Mononuclear cell (primary cell): ENCODE data around the gene NKPD1. TPM values are rescaled to one million over a fixed set of nuclear protein-coding genes. Genes with fewer than 3 reads are reported as not detected.
"Not testable (repeated sequence)": the region's sequence is repeated elsewhere in the genome, so short reads cannot be mapped to it uniquely, and the experiment has no call there.

Experiments used
- H3K27me3 ChIP-seq: 2 replicates; pipeline ENCODE4 v1.6.0; 2011; ENCODE audit warnings: low read length, control low read depth; ENCODE audit not compliant: insufficient read depth
- H3K4me1 ChIP-seq: 2 replicates; pipeline ENCODE4 v1.5.1; 2011; ENCODE audit warnings: mild to moderate bottlenecking, low read length, control low read depth; ENCODE audit not compliant: insufficient read depth
- H3K4me3 ChIP-seq: 2 replicates; pipeline ENCODE4 v1.5.1; 2011; ENCODE audit warnings: mild to moderate bottlenecking, low read length, moderate library complexity
- H3K9me3 ChIP-seq: 2 replicates; pipeline ENCODE4 v1.5.1; 2011; ENCODE audit warnings: low read depth, mild to moderate bottlenecking, control low read depth, low read length
- total RNA-seq: library from RNA; depleted of rRNA; stranded (reverse); fragments of >200 nt; gene quantifications from one replicate; pipeline ENCODE4 v1.2.3, GENCODE V29; 2012

NKPD1 gene
- total RNA-seq, 1 donor: 0.84 TPM

- Histone ChIP-seq H3K9me3 (no peaks in the 10 kb centered on the region), H3K4me1 (no peaks in the 10 kb centered on the region), H3K4me3 (no peak overlapping the region), H3K27me3 (no peaks in the 10 kb centered on the region)
These were observed 34.7 kb downstream of the NKPD1 start for GRCh38 chr19:45125975-45126493.

DNA sequence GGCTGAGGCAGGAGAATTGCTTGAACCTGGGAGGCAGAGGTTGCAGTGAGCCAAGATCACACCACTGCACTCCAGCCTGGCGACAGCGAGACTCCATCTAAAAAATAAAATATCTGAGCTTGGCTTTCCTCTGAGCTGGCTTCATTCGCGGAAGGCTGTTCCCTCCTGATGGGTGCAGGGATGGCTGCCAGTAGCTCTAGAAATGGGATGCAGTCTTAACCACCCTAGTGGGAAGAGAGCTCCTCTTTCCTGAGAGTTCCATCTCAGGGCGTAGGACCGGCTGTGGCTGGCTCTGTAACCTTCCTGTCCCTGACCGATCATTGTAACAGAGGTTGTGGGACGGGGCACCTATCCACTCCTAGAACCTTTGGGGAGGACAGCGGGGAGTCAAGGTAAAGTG, 35.4 kb downstream of the NKPD1 start:
- H3K27me3 ChIP-seq: no peaks in the 10 kb centered on the region
- no peak overlapping the region for H3K4me3 ChIP-seq
- H3K4me1 ChIP-seq: no peaks in the 10 kb centered on the region
- no peaks in the 10 kb centered on the region for H3K9me3 ChIP-seq

GRCh38 chr19:45124021-45124420, 36.8 kb downstream of the NKPD1 start:
- Histone ChIP-seq H3K4me1 (peaks cover 7% of the 10 kb centered on the region), H3K4me3 (no peak overlapping the region), H3K9me3 (no peaks in the 10 kb centered on the region), H3K27me3 (no peaks in the 10 kb centered on the region)

GRCh38 chr19:45123440-45123850, 37.3 kb downstream of the NKPD1 start:
- no peaks in the 10 kb centered on the region for H3K27me3 ChIP-seq
- no peaks in the 10 kb centered on the region for H3K9me3 ChIP-seq
- H3K4me1 ChIP-seq: peaks cover 12% of the 10 kb centered on the region
- no peak overlapping the region for H3K4me3 ChIP-seq

DNA sequence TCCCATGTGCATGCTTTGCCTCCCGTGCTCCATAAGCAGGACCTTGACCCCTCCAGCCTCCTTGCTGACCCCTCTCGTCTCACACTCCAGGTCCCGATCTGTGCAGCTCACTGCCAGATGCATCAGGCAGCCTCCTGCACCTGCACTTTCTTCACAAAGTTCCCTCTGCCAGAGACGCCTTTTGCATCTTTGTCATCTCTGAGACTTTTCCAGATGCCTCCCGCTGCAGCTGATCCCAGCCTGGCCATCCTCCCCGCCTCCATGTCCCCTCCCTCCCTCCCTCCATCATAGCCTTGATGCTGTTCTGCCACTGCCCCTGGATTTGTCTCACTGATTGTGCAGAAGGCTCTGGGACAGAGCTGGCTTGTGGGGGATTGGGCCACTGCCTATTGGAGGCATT, 38.0 kb downstream of the NKPD1 start:
- no peak overlapping the region for H3K4me3 ChIP-seq
- no peaks in the 10 kb centered on the region for H3K27me3 ChIP-seq
- H3K9me3 ChIP-seq: no peaks in the 10 kb centered on the region
- H3K4me1 ChIP-seq: peaks cover 19% of the 10 kb centered on the region

DNA sequence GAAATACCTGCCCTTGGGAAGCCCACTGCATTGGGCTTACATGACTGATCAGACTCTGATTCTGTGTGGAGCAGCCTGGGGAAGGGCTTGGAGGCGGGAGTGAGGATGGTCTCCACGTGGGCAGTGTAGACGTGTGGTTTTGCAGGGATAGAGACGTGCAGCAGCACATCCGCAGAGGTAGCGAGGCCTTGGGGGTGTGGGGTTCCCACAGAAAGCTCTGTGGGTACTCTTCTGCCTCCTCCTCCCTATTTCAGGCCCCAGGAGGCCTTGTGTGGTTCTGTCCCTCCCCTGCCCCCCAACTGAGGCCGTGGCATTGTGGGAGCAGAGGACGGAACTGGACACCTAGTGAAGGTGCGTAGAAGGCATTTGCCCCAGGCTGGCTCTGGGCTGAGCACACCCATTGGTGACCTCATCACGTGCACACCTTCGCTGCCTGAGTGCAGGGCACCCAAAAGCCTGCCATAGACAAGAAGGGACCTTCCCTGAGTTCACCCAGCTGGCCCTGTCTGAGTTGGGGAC, 38.9 kb downstream of the NKPD1 start:
- no peak overlapping the region for H3K4me3 ChIP-seq
- H3K27me3 ChIP-seq: no peaks in the 10 kb centered on the region
- no peaks in the 10 kb centered on the region for H3K9me3 ChIP-seq
- peaks cover 28% of the 10 kb centered on the region for H3K4me1 ChIP-seq

DNA sequence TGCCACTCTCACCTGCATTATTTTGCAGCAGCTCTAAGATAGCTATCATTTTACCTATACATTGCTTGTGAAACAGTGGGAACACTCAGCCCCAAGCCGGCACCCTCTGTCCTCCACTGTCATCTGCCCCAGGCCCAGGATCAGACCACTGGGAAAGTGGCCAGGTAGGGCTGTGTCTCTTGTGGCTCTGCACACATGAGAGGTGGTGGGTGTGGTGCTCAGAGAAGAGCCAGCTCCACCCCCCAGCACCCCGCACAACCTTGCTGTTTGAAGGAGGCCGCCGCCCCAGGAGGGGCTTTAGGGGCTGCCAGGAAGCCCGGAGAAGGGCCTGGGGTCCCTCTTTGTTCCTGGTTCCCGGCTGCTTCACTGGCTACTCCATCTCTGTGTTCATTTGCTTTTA, 41.2 kb downstream of the NKPD1 start:
- no peaks in the 10 kb centered on the region for H3K27me3 ChIP-seq
- H3K9me3 ChIP-seq: no peaks in the 10 kb centered on the region
- no peak overlapping the region for H3K4me3 ChIP-seq
- H3K4me1 ChIP-seq: peaks cover 48% of the 10 kb centered on the region

DNA sequence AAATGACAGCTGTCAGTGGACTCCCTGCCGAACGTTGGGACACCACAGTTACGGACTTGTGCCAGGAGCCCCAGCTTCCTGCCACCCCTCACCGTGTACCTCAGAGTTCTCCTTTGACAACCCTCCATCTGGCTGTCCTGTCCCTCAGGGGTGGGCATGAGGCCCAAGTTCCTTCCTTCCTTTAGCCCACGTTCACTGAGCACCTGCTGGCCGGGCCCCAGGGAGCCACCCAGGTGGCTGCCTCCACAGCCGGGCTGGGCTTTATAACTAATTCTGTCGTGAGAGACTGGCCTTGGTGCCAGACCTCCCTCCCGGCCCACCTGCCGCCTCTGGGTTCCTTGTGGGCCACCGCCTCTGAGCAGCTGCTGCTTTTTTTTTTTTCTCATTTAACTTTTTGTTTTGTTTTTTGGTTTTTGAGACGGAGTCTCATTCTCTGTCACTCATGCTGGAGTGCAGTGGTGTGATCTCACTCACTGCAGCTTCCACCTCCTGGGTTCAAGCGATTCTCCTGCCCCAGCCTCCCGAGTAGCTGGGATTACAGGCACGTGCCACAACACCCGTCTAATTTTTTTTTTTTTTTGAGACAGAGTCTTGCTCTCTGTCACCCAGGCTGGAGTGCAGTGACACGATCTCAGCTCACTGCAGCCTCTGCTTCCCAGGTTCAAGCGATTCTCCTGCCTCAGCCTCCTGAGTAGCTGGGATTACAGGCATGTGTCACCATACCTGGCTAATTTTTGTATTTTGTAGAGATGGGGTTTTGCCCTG, 42.0 kb downstream of the NKPD1 start:
- not testable (repeated sequence) for H3K4me3 ChIP-seq, H3K27me3 ChIP-seq, H3K9me3 ChIP-seq
- peaks cover 48% of the 10 kb centered on the region for H3K4me1 ChIP-seq

- H3K4me1 ChIP-seq: peaks cover 48% of the 10 kb centered on the region
- no peaks in the 10 kb centered on the region for H3K9me3 ChIP-seq
- no peak overlapping the region for H3K4me3 ChIP-seq
- no peaks in the 10 kb centered on the region for H3K27me3 ChIP-seq
These were observed 42.7 kb downstream of the NKPD1 start for GRCh38 chr19:45118106-45118505.

GRCh38 chr19:45117671-45118070, 43.1 kb downstream of the NKPD1 start:
- Histone ChIP-seq H3K4me1 (peaks cover 48% of the 10 kb centered on the region), H3K4me3 (no peak overlapping the region), H3K27me3 (no peaks in the 10 kb centered on the region), H3K9me3 (no peaks in the 10 kb centered on the region)

DNA sequence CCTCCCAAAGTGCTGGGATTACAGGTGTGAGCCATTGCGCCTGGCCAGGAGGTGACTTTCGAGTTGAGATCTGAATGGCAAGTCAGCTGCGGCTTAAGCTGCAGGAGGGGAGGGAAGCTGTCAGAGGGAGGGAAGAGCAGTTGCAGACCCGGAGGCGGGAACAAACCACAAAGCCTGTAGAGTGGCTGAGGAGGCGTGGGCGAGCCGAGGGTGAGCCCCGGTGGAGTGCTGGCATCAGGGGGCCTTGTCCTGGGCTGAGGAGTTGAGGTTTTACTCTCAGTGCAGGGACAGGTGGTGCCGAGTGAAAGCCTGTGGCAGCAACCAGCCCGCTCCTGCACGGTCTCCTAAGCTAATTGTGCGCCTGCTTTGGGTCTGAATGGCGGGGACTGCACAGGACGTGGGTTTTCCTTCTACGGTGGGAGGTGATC, 43.6 kb downstream of the NKPD1 start:
- peaks cover 48% of the 10 kb centered on the region for H3K4me1 ChIP-seq
- H3K9me3 ChIP-seq: no peaks in the 10 kb centered on the region
- H3K27me3 ChIP-seq: no peaks in the 10 kb centered on the region
- no peak overlapping the region for H3K4me3 ChIP-seq

- Histone ChIP-seq H3K27me3 (no peaks in the 10 kb centered on the region), H3K9me3 (no peaks in the 10 kb centered on the region), H3K4me1 (peaks cover 48% of the 10 kb centered on the region), H3K4me3 (no peak overlapping the region)
These were observed 44.8 kb downstream of the NKPD1 start for GRCh38 chr19:45115809-45116615.

DNA sequence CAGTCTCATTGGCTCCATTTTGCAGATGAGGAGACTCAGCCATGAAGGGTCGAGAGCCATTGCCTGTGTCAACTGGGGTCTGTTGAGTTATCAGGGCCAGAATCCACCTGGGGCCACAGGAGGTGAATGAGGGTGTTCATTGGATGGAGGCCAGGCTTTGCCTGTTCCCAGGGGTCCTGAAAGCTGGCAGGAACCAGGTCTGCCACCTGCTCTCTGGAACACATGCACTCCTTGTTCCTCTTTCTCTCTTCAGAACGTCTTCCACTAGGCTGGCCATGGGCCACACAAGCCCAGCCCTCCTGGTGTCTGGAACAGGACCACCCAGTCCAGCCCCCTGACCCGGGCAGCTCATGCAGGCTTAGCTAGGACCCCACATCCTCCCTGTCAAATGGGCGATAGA, 46.7 kb downstream of the NKPD1 start:
- no peaks in the 10 kb centered on the region for H3K9me3 ChIP-seq
- no peaks in the 10 kb centered on the region for H3K27me3 ChIP-seq
- H3K4me3 ChIP-seq: no peak overlapping the region
- peaks cover 47% of the 10 kb centered on the region for H3K4me1 ChIP-seq

DNA sequence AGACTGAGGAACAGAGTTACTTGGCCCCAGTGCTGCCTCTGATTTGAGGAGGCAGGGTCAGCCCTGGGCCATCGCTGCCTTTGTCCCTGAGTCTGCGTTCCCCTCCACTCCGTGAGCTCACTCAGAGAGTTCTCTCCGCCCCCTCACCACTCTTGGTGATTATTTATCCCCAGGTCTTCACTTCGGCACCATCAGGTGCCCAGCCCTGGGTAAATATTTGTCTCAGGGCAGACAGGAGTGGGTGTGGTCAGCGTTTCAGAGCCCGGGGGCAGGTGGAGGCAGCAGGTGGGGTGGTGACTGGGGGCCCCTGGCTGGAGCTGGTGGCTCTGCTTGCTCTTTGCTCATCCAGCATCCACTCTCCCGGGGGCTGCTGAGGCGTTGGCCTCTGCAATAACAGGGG, 47.2 kb downstream of the NKPD1 start:
- H3K9me3 ChIP-seq: no peaks in the 10 kb centered on the region
- no peak overlapping the region for H3K4me3 ChIP-seq
- H3K27me3 ChIP-seq: no peaks in the 10 kb centered on the region
- peaks cover 42% of the 10 kb centered on the region for H3K4me1 ChIP-seq

DNA sequence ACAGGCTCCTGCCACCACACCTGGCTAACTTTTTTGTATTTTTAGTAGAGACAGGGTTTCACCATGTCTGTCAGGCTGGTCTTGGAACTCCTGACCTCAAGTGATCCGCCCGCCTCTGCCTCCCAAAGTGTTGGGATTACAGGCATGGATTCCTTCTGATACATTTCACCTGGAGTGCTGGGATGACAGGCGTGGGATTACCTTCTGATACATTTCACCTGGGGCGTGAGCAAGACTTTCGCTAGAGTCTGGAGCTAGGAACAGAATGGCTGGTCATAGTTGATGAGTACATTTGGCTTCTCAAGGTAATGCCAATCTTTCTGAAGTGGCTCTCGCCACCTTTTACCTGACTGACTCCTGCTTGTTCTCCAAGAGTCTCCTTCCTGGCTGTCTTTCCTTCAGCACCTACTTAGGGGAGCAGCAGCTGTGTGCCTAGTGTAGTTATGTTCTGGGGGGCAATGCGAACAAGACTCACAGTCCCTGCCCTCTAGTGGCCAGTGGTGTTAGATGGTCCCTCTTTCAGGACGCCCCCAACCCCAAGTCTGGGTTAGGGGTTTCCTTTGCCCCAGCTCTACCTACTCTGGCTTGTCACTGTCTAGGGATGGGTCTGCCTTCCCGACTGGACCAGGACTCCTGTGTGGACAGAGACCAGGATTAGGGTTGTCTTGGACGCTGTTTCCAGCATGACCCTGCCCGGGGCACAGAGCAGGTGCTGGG, 48.5 kb downstream of the NKPD1 start:
- Histone ChIP-seq H3K4me1 (peaks cover 28% of the 10 kb centered on the region), H3K27me3 (no peaks in the 10 kb centered on the region), H3K9me3 (no peaks in the 10 kb centered on the region), H3K4me3 (no peak overlapping the region)
